ENCODE results near the gene RAB3D.
"Not testable (repeated sequence)": the region's sequence is repeated elsewhere in the genome, so short reads cannot be mapped to it uniquely, and the experiment has no call there.

RAB3D gene

GRCh38 chr19:11339254-11340098 is at the start of gene RAB3D:
TSS of gene RAB3D (minus strand) at chr19:11339657. CDS start at chr19:11337399, 2,258 bp downstream.
- DNase-seq: peak; percentile 76 to 81

GRCh38 chr19:11387162-11388034 is 47.9 kb upstream of the RAB3D start:
- peak; percentile 12 to 31 for DNase-seq

- DNase-seq: no peak
These were observed 45.3 kb upstream of the RAB3D start for GRCh38 chr19:11384778-11385129.

- no peak for DNase-seq
These were observed 44.2 kb upstream of the RAB3D start for GRCh38 chr19:11383706-11384048.

- DNase-seq: peak in 1 of 2 experiments; percentile 7
These were observed 43.6 kb upstream of the RAB3D start for GRCh38 chr19:11382898-11383705.

GRCh38 chr19:11380653-11381537 is 41.4 kb upstream of the RAB3D start:
- DNase-seq: peak; percentile 97

- DNase-seq: no peak
These were observed 40.4 kb upstream of the RAB3D start for GRCh38 chr19:11379857-11380350.

GRCh38 chr19:11379269-11379845 is 39.9 kb upstream of the RAB3D start:
- not testable (repeated sequence) for DNase-seq

- DNase-seq: peak; percentile 11 to 29
These were observed 39.1 kb upstream of the RAB3D start for GRCh38 chr19:11378319-11379189.

GRCh38 chr19:11377756-11378155 is 38.3 kb upstream of the RAB3D start:
- DNase-seq: no peak

- DNase-seq: peak; percentile 10 to 14
These were observed 37.8 kb upstream of the RAB3D start for GRCh38 chr19:11377237-11377636.

GRCh38 chr19:11375143-11375948 is 35.9 kb upstream of the RAB3D start:
- peak in 1 of 2 experiments; percentile 41 for DNase-seq

- DNase-seq: peak; percentile 99 to 100
These were observed 35.1 kb upstream of the RAB3D start, which contains the start of gene SWSAP1 for GRCh38 chr19:11374433-11375142. TSS of gene SWSAP1 (plus strand) at chr19:11374666. CDS start at chr19:11374681, 15 bp downstream.

- no peak for DNase-seq
These were observed 34.5 kb upstream of the RAB3D start for GRCh38 chr19:11373885-11374432.

- DNase-seq: no peak
These were observed 33.9 kb upstream of the RAB3D start for GRCh38 chr19:11373166-11373884.

GRCh38 chr19:11370744-11371143 is 31.3 kb upstream of the RAB3D start:
- DNase-seq: no peak

- no peak for DNase-seq
These were observed 28.1 kb upstream of the RAB3D start for GRCh38 chr19:11367528-11367927.

Data from AML-193 (cell line).